ENCODE measurements around the gene LINC00305.

The LINC00305 gene

DNA sequence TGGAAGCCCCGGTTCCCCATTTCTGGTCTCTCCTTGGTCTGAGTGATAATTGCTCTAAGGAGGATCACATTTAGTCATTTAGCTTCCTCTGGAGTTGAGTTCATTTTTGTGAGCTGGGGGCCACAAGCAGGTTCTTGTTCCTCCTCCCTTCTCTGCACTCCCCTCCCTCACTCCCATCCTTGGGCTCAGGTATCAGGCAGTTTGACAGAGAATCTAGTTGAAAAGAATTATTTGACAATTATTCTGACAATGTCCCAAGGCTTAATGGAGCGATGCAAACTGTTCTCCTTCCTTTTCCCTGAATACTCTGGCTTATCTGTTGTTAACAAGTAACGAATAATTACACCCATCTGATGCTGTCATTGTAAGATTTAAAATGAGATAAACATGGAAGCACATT lies 117.5 kb downstream of the LINC00305 start:
- no peak for DNase-seq (ENCODE audit: low read depth, low spot score)

All from activated CD4-positive, CD25-positive, alpha-beta regulatory T cell treated with anti-CD3 and anti-CD28 coated beads, Interleukin-2, amount 50 U/mL, for 16 hours (primary cell).